H9 (cell line): Measurements from ENCODE around the gene HTRA1. TPM values are rescaled to one million over a fixed set of nuclear protein-coding genes. Genes with fewer than 3 reads are reported as not detected.

Experiments used
- DNase-seq: peaks from one replicate; pipeline ENCODE4 v3.0.0-alpha.2; 2017
- H2AFZ ChIP-seq: one replicate; pipeline ENCODE4 v1.6.1; 2013; ENCODE audit warnings: mild to moderate bottlenecking, low read length, control low read depth, moderate library complexity
- H2AK5ac ChIP-seq: 2 replicates; pipeline ENCODE4 v1.6.1; 2013; ENCODE audit warnings: low read length, control low read depth, mixed read lengths; ENCODE audit not compliant: insufficient read length
- H2BK120ac ChIP-seq: one replicate; pipeline ENCODE4 v1.6.1; 2013; ENCODE audit warnings: low read depth, mild to moderate bottlenecking, low read length, control low read depth, inconsistent platforms; ENCODE audit not compliant: poor library complexity, severe bottlenecking
- H2BK12ac ChIP-seq: 2 replicates; pipeline ENCODE4 v1.6.1; 2013; ENCODE audit warnings: low read length, control low read depth, mixed read lengths, low read depth; ENCODE audit not compliant: insufficient read length
- H2BK15ac ChIP-seq: 2 replicates; pipeline ENCODE4 v1.6.1; 2013; ENCODE audit warnings: low read depth, low read length, control low read depth
- H2BK20ac ChIP-seq: one replicate; pipeline ENCODE4 v1.6.1; 2013; ENCODE audit warnings: low read depth, mild to moderate bottlenecking, low read length, control low read depth, inconsistent platforms; ENCODE audit not compliant: poor library complexity, severe bottlenecking
- H2BK5ac ChIP-seq: 2 replicates; pipeline ENCODE4 v1.6.1; 2013; ENCODE audit warnings: low read length, control low read depth, mixed read lengths; ENCODE audit not compliant: insufficient read length
- H3K14ac ChIP-seq: 2 replicates; pipeline ENCODE4 v1.6.1; 2013; ENCODE audit warnings: low read length, control low read depth; ENCODE audit not compliant: insufficient read depth
- H3K18ac ChIP-seq: 2 replicates; pipeline ENCODE4 v1.6.1; 2013; ENCODE audit warnings: low read depth, mild to moderate bottlenecking, mixed read lengths, low read length, control low read depth; ENCODE audit not compliant: insufficient read length
- H3K23ac ChIP-seq: 2 replicates; pipeline ENCODE4 v1.6.1; 2013; ENCODE audit warnings: low read length, control low read depth, mixed read lengths, low read depth; ENCODE audit not compliant: insufficient read length
- H3K23me2 ChIP-seq: 2 replicates; pipeline ENCODE4 v1.6.1; 2013; ENCODE audit warnings: low read depth, mild to moderate bottlenecking, mixed read lengths, low read length, control low read depth; ENCODE audit not compliant: insufficient read length, poor library complexity, severe bottlenecking
- H3K27ac ChIP-seq: 2 replicates; pipeline ENCODE4 v1.5.1; 2013; ENCODE audit warnings: low read length, control low read depth, mixed read lengths, low read depth; ENCODE audit not compliant: insufficient read length
- H3K27me3 ChIP-seq: 2 replicates; pipeline ENCODE4 v1.6.1; 2013; ENCODE audit warnings: low read length, control low read depth, inconsistent platforms; ENCODE audit not compliant: insufficient read depth
- H3K4ac ChIP-seq: 2 replicates; pipeline ENCODE4 v1.6.1; 2013; ENCODE audit warnings: low read depth, mild to moderate bottlenecking, control low read depth, inconsistent platforms, low read length, moderate library complexity
- H3K4me1 ChIP-seq: 2 replicates; pipeline ENCODE4 v1.6.1; 2013; ENCODE audit warnings: low read length, control low read depth, inconsistent platforms; ENCODE audit not compliant: insufficient read depth
- H3K4me2 ChIP-seq: 2 replicates; pipeline ENCODE4 v1.6.1; 2013; ENCODE audit warnings: low read length, control low read depth, mixed read lengths; ENCODE audit not compliant: insufficient read length, insufficient read depth
- H3K56ac ChIP-seq: 2 replicates; pipeline ENCODE4 v1.6.1; 2013; ENCODE audit warnings: low read depth, mild to moderate bottlenecking, mixed read lengths, low read length, control low read depth; ENCODE audit not compliant: insufficient read length
- H3K79me1 ChIP-seq: 2 replicates; pipeline ENCODE4 v1.6.1; 2013; ENCODE audit warnings: low read depth, mild to moderate bottlenecking, moderate library complexity, low read length, control low read depth, inconsistent platforms; ENCODE audit not compliant: insufficient read depth, poor library complexity, severe bottlenecking
- H3K79me2 ChIP-seq: 2 replicates; pipeline ENCODE4 v1.6.1; 2013; ENCODE audit warnings: low read length, control low read depth, inconsistent platforms; ENCODE audit not compliant: insufficient read depth
- H3K9ac ChIP-seq: 2 replicates; pipeline ENCODE4 v1.6.1; 2013; ENCODE audit warnings: low read length, control low read depth, mixed read lengths; ENCODE audit not compliant: insufficient read length; ENCODE audit errors: extremely low read depth
- H3K9me3 ChIP-seq: one replicate; pipeline ENCODE4 v1.6.1; 2013; ENCODE audit warnings: low read depth, low read length, inconsistent platforms; ENCODE audit not compliant: control insufficient read depth
- H3T11ph ChIP-seq: one replicate; pipeline ENCODE4 v1.6.1; 2013; ENCODE audit warnings: mild to moderate bottlenecking, low read length, control low read depth, inconsistent platforms
- H4K20me1 ChIP-seq: one replicate; pipeline ENCODE4 v1.6.1; 2013; ENCODE audit not compliant: control insufficient read depth, insufficient read length, insufficient read depth
- H4K5ac ChIP-seq: 2 replicates; pipeline ENCODE4 v1.6.1; 2013; ENCODE audit warnings: low read depth, mild to moderate bottlenecking, mixed read lengths, low read length, control low read depth; ENCODE audit not compliant: insufficient read length
- H4K8ac ChIP-seq: replicated peaks from 2 replicates; pipeline ENCODE4 v1.6.1; 2013; ENCODE audit warnings: low read length, control low read depth, mixed read lengths, low read depth; ENCODE audit not compliant: insufficient read length
- H4K91ac ChIP-seq: 2 replicates; pipeline ENCODE4 v1.6.1; 2013; ENCODE audit warnings: low read depth, mild to moderate bottlenecking, moderate library complexity, mixed read lengths, low read length, control low read depth; ENCODE audit not compliant: insufficient read length
- H3K27ac Mint-ChIP-seq, 3 experiments: 2 replicates in 2 of 3; 3 replicates in 1 of 3; pipeline ENCODE4 v1.8.0; 2020 to 2021; ENCODE audit warnings: mixed read lengths in 3 of 3, mild to moderate bottlenecking in 1 of 3, moderate library complexity in 1 of 3
- H3K27me3 Mint-ChIP-seq: 2 replicates; pipeline ENCODE4 v1.8.0; 2021; ENCODE audit warnings: low read depth, mild to moderate bottlenecking, moderate library complexity, mixed read lengths
- H3K36me3 Mint-ChIP-seq, 3 experiments: 2 replicates in 2 of 3; 3 replicates in 1 of 3; pipeline ENCODE4 v1.8.0; 2020 to 2021; ENCODE audit warnings: low read depth in 3 of 3, mixed read lengths in 3 of 3; ENCODE audit not compliant: insufficient read depth in 1 of 3
- H3K4me1 Mint-ChIP-seq, 2 experiments: 2 replicates each; pipeline ENCODE4 v1.8.0; 2020; ENCODE audit warnings: mixed read lengths in 2 of 2
- H3K4me3 Mint-ChIP-seq, 2 experiments: 2 replicates in 1 of 2; 3 replicates in 1 of 2; pipeline ENCODE4 v1.8.0; 2020 to 2021; ENCODE audit warnings: mild to moderate bottlenecking in 2 of 2, mixed read lengths in 2 of 2, moderate library complexity in 1 of 2
- H3K9me3 Mint-ChIP-seq, 2 experiments: 2 replicates in 1 of 2; 3 replicates in 1 of 2; pipeline ENCODE4 v1.8.0; 2020; ENCODE audit warnings: mild to moderate bottlenecking in 2 of 2, mixed read lengths in 2 of 2, moderate library complexity in 1 of 2
- WGBS: extraction: QIAGEN DNeasy Blood & Tissue Kit; methylation state at CpG from one replicate; pipeline ENCODE4 v1.1.7; 2013; ENCODE audit warnings: missing lambda C conversion rate, low lambda C conversion rate, mixed read lengths; ENCODE audit not compliant: insufficient read length; ENCODE audit errors: extremely low coverage; 5-methylcytosine and 5-hydroxymethylcytosine counted together
- total RNA-seq: library from RNA; stranded (reverse); gene quantifications from 2 replicates; pipeline ENCODE4 v1.2.1, GENCODE V29; 2021
- TF ChIP-seq, protein P1 (sequence below): fragments of 200-600 bp; sonication (generic); conservative IDR thresholded peaks from 3 replicates; pipeline ENCODE4 v1.8.0; 2021; ENCODE audit warnings: antibody characterized with exemption, mild to moderate bottlenecking

The HTRA1 gene
- total RNA-seq, 1 experiment from 2014 or later, result 11.1 TPM

DNA sequence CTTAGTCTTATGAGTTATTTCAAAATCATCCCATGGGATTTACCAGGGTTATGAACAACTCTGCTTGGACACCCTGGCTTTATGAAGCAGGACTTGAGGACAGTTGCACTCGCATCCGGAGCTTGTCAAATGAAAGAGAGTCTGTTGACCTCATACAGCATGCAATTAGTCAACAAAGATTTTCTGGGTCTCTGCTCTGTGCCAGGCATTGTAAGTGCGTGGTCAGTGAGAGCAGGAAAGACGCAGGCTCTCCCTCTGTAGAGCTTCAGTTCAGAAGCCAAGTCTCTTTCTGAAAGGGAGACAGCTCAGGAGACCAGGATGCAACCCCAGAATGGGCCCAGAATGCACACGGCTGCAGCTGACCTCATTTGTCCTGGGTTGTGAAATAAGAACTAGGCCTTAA, 53.7 kb downstream of the HTRA1 start:
- no peak overlapping the region for H3K23ac ChIP-seq
- H3K18ac ChIP-seq, result no peak overlapping the region
- no peak overlapping the region for H4K8ac ChIP-seq
- H3K4ac ChIP-seq, result no peak overlapping the region
- Mint-ChIP-seq H3K9me3 (no peaks in the 10 kb centered on the region), H3K27ac (no peak overlapping the region), H3K27me3 (peaks cover 4% of the 10 kb centered on the region), H3K4me1 (peaks cover 2 to 3% of the 10 kb centered on the region in 2 experiments; a peak in 2 of 4 replicates), H3K36me3 (no peaks in the 10 kb centered on the region; a peak in 2 of 7 replicates), H3K4me3 (no peak overlapping the region)
- no peak overlapping the region for H2AFZ ChIP-seq
- H3K27ac ChIP-seq, result no peak overlapping the region
- no peak overlapping the region for H3K9ac ChIP-seq
- H2BK12ac ChIP-seq, result no peak overlapping the region
- DNase-seq, result no peak
- no peaks in the 10 kb centered on the region for H3K4me1 ChIP-seq
- H3K27me3 ChIP-seq, result no peaks in the 10 kb centered on the region
- no peak overlapping the region for H2BK15ac ChIP-seq
- no peak overlapping the region for H2BK120ac ChIP-seq
- TF ChIP-seq, protein P1, sequence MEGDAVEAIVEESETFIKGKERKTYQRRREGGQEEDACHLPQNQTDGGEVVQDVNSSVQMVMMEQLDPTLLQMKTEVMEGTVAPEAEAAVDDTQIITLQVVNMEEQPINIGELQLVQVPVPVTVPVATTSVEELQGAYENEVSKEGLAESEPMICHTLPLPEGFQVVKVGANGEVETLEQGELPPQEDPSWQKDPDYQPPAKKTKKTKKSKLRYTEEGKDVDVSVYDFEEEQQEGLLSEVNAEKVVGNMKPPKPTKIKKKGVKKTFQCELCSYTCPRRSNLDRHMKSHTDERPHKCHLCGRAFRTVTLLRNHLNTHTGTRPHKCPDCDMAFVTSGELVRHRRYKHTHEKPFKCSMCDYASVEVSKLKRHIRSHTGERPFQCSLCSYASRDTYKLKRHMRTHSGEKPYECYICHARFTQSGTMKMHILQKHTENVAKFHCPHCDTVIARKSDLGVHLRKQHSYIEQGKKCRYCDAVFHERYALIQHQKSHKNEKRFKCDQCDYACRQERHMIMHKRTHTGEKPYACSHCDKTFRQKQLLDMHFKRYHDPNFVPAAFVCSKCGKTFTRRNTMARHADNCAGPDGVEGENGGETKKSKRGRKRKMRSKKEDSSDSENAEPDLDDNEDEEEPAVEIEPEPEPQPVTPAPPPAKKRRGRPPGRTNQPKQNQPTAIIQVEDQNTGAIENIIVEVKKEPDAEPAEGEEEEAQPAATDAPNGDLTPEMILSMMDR, result no peak
- no peaks in the 10 kb centered on the region for H3K9me3 ChIP-seq
- no peak overlapping the region for H3K56ac ChIP-seq
- H3K79me2 ChIP-seq, result no peaks in the 10 kb centered on the region
- no peak overlapping the region for H2BK20ac ChIP-seq
- no peak overlapping the region for H3K4me2 ChIP-seq
- H4K91ac ChIP-seq, result no peak overlapping the region
- no peaks in the 10 kb centered on the region for H3K79me1 ChIP-seq
- no peaks in the 10 kb centered on the region for H4K20me1 ChIP-seq
- no peak overlapping the region for H4K5ac ChIP-seq
- no peaks in the 10 kb centered on the region for H3K23me2 ChIP-seq
- WGBS, result no CpG with 5 or more reads among the region's 5 CpGs
- H3T11ph ChIP-seq, result no peak overlapping the region
- no peak overlapping the region for H2BK5ac ChIP-seq
- H2AK5ac ChIP-seq, result no peak overlapping the region
- H3K14ac ChIP-seq, result no peak overlapping the region
